ENCODE data around the gene SDCBP2.

Gene SDCBP2

GRCh38 chr20:1312904-1313235, 16.1 kb downstream of the SDCBP2 start:
- no peak for TF ChIP-seq CTCF (IDR thresholded peaks at IDR 0.05; ENCODE audit: control insufficient read depth, extremely low read depth, insufficient read depth)
- H3K4me3 ChIP-seq (ENCODE audit: low read depth, low read length) = no peak overlapping the region
- DNase-seq (ENCODE audit: low read depth) = no peak

GRCh38 chr20:1312308-1312707, 16.6 kb downstream of the SDCBP2 start:
- no peak overlapping the region for H3K4me3 ChIP-seq (ENCODE audit: low read depth, low read length)
- DNase-seq (ENCODE audit: low read depth) = no peak
- TF ChIP-seq CTCF (IDR thresholded peaks at IDR 0.05; ENCODE audit: control insufficient read depth, extremely low read depth, insufficient read depth) = no peak

- H3K4me3 ChIP-seq (ENCODE audit: low read depth, low read length) = no peak overlapping the region
- no peak for TF ChIP-seq CTCF (IDR thresholded peaks at IDR 0.05; ENCODE audit: control insufficient read depth, extremely low read depth, insufficient read depth)
- DNase-seq (ENCODE audit: low read depth) = no peak
Measured at GRCh38 chr20:1310506-1311190, 18.3 kb downstream of the SDCBP2 start.

- DNase-seq (ENCODE audit: low read depth) = no peak
- H3K4me3 ChIP-seq (ENCODE audit: low read depth, low read length) = no peak overlapping the region
- TF ChIP-seq CTCF (IDR thresholded peaks at IDR 0.05; ENCODE audit: control insufficient read depth, extremely low read depth, insufficient read depth) = no peak
Measured at GRCh38 chr20:1310071-1310470, 18.9 kb downstream of the SDCBP2 start.

- H3K4me3 ChIP-seq (ENCODE audit: low read depth, low read length) = no peak overlapping the region
- no peak for DNase-seq (ENCODE audit: low read depth)
- no peak for TF ChIP-seq CTCF (IDR thresholded peaks at IDR 0.05; ENCODE audit: control insufficient read depth, extremely low read depth, insufficient read depth)
Measured at GRCh38 chr20:1309439-1309847, 19.5 kb downstream of the SDCBP2 start.

- no peak for TF ChIP-seq CTCF (IDR thresholded peaks at IDR 0.05; ENCODE audit: control insufficient read depth, extremely low read depth, insufficient read depth)
- H3K4me3 ChIP-seq (ENCODE audit: low read depth, low read length) = no peak overlapping the region
- no peak for DNase-seq (ENCODE audit: low read depth)
Measured at GRCh38 chr20:1308702-1309095, 20.2 kb downstream of the SDCBP2 start.

- no peak overlapping the region for H3K4me3 ChIP-seq (ENCODE audit: low read depth, low read length)
- DNase-seq (ENCODE audit: low read depth) = no peak
- no peak for TF ChIP-seq CTCF (IDR thresholded peaks at IDR 0.05; ENCODE audit: control insufficient read depth, extremely low read depth, insufficient read depth)
Measured at GRCh38 chr20:1308067-1308701, 20.8 kb downstream of the SDCBP2 start.

Measured in LNCaP clone FGC (cell line).